ENCODE data around the gene DNAAF8. TPM values are rescaled to one million over a fixed set of nuclear protein-coding genes. Genes with fewer than 3 reads are reported as not detected.

Gene DNAAF8
- total and polyA plus RNA-seq, 2 experiments from 2014 or later: 0.07 to 0.77 TPM

- Histone ChIP-seq H3K27ac (peak overlapping the region; percentile 17), H3K36me3 (peaks cover 7% of the 10 kb centered on the region), H3K4me1 (ENCODE audit: low read depth) (no peaks in the 10 kb centered on the region), H3K9me3 (ENCODE audit: low read depth) (no peaks in the 10 kb centered on the region), H3K27me3 (no peaks in the 10 kb centered on the region), H3K4me3 (no peak overlapping the region)
- TF ChIP-seq, protein P1, sequence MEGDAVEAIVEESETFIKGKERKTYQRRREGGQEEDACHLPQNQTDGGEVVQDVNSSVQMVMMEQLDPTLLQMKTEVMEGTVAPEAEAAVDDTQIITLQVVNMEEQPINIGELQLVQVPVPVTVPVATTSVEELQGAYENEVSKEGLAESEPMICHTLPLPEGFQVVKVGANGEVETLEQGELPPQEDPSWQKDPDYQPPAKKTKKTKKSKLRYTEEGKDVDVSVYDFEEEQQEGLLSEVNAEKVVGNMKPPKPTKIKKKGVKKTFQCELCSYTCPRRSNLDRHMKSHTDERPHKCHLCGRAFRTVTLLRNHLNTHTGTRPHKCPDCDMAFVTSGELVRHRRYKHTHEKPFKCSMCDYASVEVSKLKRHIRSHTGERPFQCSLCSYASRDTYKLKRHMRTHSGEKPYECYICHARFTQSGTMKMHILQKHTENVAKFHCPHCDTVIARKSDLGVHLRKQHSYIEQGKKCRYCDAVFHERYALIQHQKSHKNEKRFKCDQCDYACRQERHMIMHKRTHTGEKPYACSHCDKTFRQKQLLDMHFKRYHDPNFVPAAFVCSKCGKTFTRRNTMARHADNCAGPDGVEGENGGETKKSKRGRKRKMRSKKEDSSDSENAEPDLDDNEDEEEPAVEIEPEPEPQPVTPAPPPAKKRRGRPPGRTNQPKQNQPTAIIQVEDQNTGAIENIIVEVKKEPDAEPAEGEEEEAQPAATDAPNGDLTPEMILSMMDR (IDR thresholded peaks at IDR 0.05; ENCODE audit: low read depth, low read length): no peak
- no peak for DNase-seq (ENCODE audit: low read depth in 1 of 2, low spot score in 1 of 2)
Measured at GRCh38 chr16:4718466-4718865, 15.9 kb upstream of the DNAAF8 start.

DNA sequence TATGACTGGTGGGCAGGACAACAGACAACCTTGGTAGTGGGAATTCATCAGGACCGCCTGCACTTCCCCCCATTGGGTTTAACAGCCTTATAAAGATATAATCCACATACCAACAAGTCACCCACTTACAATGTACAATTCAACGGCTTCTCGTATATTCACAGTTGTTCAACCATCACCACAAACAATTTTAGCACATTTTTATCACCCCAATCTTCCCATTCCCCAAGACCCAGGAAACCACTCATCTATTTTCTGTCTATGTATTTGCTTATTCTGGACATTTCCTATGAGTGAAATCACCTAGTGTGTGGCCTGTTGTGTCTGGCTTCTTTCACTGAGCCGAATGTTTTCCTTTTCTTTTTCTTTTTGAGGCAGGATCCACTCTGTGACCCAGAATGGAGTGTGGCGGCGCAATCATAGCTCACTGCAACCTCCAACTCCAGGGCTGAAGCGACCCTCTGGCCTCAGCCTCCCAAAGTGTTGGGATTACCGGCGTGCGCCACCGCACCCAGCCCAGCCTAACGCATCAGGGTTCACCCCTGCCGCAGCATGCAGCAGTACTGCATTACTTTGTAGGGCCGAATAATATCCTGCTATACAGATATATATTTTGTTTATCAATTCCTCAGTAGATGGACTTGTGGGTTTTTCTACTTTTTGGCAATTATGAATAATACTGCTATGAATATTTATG is 11.1 kb upstream of the DNAAF8 start:
- Histone ChIP-seq H3K27ac (no peak overlapping the region), H3K4me1 (ENCODE audit: low read depth) (no peaks in the 10 kb centered on the region), H3K4me3 (no peak overlapping the region), H3K36me3 (peaks cover 10% of the 10 kb centered on the region), H3K27me3 (no peaks in the 10 kb centered on the region), H3K9me3 (ENCODE audit: low read depth) (no peaks in the 10 kb centered on the region)
- TF ChIP-seq, protein P1 (IDR thresholded peaks at IDR 0.05; ENCODE audit: low read depth, low read length): no peak
- no peak for DNase-seq (ENCODE audit: low read depth in 1 of 2, low spot score in 1 of 2)

DNA sequence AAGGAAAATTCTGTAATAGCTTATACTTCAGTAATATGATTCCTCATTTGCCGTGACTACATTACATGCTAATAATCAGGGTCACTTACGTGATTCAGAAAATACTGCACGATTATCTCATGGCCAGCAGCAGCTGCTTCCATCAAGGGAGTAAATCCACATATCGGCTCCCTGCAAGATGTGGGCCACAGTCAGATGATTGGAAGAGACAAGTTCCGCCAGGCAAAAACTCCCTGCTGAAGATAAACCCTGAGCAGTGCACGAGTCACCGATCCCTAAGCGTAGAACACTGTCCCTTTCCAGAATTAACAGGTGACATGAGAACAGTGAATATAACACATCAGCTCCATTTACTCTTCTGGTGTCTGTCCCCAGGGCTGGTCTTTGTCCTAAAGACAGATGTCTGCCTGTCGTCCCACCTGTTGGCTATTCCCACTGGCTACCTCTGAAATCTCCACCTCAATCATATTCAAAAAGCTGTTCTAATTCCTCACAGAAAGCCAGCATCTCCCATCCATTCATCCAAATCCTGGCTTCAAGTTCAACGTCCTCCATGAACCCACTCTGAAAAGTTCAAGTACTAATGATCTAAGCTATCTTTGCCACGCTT is 9.6 kb upstream of the DNAAF8 start:
- TF ChIP-seq, protein P1 (IDR thresholded peaks at IDR 0.05; ENCODE audit: low read depth, low read length): no peak
- Histone ChIP-seq H3K36me3 (peaks cover 12% of the 10 kb centered on the region), H3K9me3 (ENCODE audit: low read depth) (no peaks in the 10 kb centered on the region), H3K4me3 (no peak overlapping the region), H3K27me3 (no peaks in the 10 kb centered on the region), H3K27ac (no peak overlapping the region), H3K4me1 (ENCODE audit: low read depth) (no peaks in the 10 kb centered on the region)
- DNase-seq (ENCODE audit: low read depth in 1 of 2, low spot score in 1 of 2): no peak

- H3K4me3 ChIP-seq: no peak overlapping the region
- TF ChIP-seq, protein P1 (IDR thresholded peaks at IDR 0.05; ENCODE audit: low read depth, low read length): no peak
- peaks cover 12% of the 10 kb centered on the region for H3K36me3 ChIP-seq
Measured at GRCh38 chr16:4726616-4727015, 7.7 kb upstream of the DNAAF8 start.

DNA sequence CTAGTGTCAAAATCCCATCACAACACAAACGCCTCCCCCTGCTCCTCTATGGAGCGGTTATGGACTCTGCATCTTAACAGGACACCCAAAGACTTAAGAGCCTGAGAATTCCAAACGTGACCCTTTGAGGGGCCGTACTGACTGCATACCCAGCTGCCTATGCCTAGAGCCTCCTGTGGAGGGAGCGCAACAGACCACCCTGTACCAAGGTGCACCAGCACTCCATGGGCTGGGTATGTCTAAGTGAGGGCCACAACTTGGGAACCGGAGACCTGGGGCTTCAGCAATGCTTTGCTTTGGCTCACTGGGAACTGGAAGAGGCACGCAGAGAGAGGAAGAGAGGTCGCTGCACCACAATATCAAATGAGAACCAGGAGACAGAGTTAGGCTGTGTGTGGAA is 5.7 kb upstream of the DNAAF8 start:
- peaks cover 12% of the 10 kb centered on the region for H3K36me3 ChIP-seq
- no peak overlapping the region for H3K4me3 ChIP-seq
- TF ChIP-seq, protein P1 (IDR thresholded peaks at IDR 0.05; ENCODE audit: low read depth, low read length): no peak
- no peak overlapping the region for H3K27ac ChIP-seq
- H3K4me1 ChIP-seq (ENCODE audit: low read depth): no peaks in the 10 kb centered on the region
- no peaks in the 10 kb centered on the region for H3K27me3 ChIP-seq
- no peak for DNase-seq (ENCODE audit: low read depth in 1 of 2, low spot score in 1 of 2)
- no peaks in the 10 kb centered on the region for H3K9me3 ChIP-seq (ENCODE audit: low read depth)

More at GRCh38 chr16:4726616-4727015, 7.7 kb upstream of the DNAAF8 start:
- Histone ChIP-seq H3K27ac (no peak overlapping the region), H3K4me1 (ENCODE audit: low read depth) (no peaks in the 10 kb centered on the region), H3K27me3 (no peaks in the 10 kb centered on the region), H3K9me3 (ENCODE audit: low read depth) (no peaks in the 10 kb centered on the region)
- DNase-seq (ENCODE audit: low read depth in 1 of 2, low spot score in 1 of 2): no peak
